Gastroesophageal sphincter (tissue), 3 donors: ENCODE data around the gene VPS13D.

Experiments
- CTCF ChIP-seq, 4 experiments: fragments of 200-600 bp in 2 of 4; fragments of 450-650 bp in 2 of 4; sonication (generic) in 1 of 4; IDR thresholded peaks; one replicate each; pipeline ENCODE4 v1.5.1; 2017 to 2019; ENCODE audit warnings: antibody characterized with exemption in 4 of 4, mild to moderate bottlenecking in 2 of 4, moderate library complexity in 2 of 4
- EP300 ChIP-seq: sonication (generic); formaldehyde crosslinking; IDR thresholded peaks from one replicate; pipeline ENCODE4 v1.6.1; 2017; ENCODE audit warnings: antibody characterized with exemption, mild to moderate bottlenecking

- TF ChIP-seq CTCF (IDR thresholded peaks at IDR 0.05): no peak
- no peak for TF ChIP-seq EP300
Measured at GRCh38 chr1:12348113-12348512, 118.3 kb downstream of the VPS13D start.
